ENCODE measurements around the gene POLR1B.
"Not testable (repeated sequence)": the region's sequence is repeated elsewhere in the genome, so short reads cannot be mapped to it uniquely, and the experiment has no call there.

POLR1B gene

DNA sequence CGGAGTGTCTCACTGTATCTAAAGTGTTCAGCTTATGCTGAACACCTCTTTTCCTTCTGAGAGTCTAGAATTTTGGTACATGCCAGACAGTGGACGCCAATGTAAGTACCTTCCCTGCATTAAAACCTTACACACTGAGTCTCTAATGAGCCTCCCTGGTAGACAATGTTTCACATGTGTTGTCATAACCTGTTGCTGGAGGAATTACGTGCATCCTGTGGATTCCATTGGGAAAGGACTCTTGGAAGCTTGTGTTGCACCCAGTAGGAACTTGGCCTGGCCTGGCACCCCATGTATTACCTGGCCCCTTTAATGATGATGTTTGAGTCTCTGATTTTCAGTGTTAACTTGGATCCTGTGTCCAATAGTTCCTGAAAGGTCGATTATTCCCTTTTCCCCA, 62.7 kb downstream of the POLR1B start:
- Mint-ChIP-seq H3K4me3 (no peak overlapping the region), H3K36me3 (peaks cover 3% of the 10 kb centered on the region), H3K27ac (no peak overlapping the region), H3K9me3 (ENCODE audit: low read depth) (no peaks in the 10 kb centered on the region), H3K27me3 (no peaks in the 10 kb centered on the region), H3K4me1 (ENCODE audit: low read depth) (peaks cover 2% of the 10 kb centered on the region)

DNA sequence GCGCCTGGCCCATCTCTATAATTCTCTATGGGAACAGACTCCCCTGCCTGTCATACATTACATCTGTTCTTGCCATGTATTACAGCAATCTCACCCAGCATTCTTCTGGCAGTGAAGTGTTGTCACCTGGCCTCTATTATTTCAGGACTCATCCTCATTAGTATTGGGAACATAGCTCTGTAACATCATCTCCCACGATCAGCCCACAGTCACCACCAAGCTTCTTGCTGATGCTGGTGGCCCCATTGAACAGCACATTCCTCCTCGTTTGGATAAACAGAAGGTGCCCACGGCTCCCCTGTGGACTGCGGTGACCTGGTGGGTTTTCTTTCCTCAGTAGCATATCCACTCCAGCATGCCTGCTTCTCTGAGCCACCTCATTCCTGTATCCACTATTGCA, 63.7 kb downstream of the POLR1B start:
- Mint-ChIP-seq H3K4me1 (ENCODE audit: low read depth) (no peaks in the 10 kb centered on the region), H3K4me3 (no peak overlapping the region), H3K36me3 (peaks cover 3% of the 10 kb centered on the region), H3K9me3 (ENCODE audit: low read depth) (no peaks in the 10 kb centered on the region), H3K27ac (no peak overlapping the region), H3K27me3 (no peaks in the 10 kb centered on the region)

DNA sequence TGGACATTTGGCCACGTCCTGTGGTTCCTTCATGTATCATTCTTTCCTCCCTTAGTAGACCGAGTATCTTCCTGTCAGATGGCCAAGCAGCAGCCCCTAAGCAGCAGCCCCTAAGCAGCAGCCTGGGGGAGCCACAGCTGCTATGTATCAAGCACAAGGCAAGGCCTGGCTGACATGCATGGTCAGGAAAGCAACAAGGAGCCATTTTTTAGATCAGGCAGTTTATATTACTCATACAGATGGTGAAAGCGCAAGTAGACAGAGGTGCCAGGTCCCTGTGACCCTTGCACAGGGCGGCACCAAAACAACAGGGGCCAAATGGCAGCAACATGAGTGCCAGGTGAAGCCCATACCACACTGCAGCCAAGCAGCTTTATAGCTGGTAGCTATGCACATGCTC, 64.3 kb downstream of the POLR1B start:
- Mint-ChIP-seq H3K27ac (no peak overlapping the region), H3K4me1 (ENCODE audit: low read depth) (no peaks in the 10 kb centered on the region), H3K36me3 (peaks cover 3% of the 10 kb centered on the region), H3K27me3 (no peaks in the 10 kb centered on the region), H3K9me3 (ENCODE audit: low read depth) (no peaks in the 10 kb centered on the region), H3K4me3 (no peak overlapping the region)

DNA sequence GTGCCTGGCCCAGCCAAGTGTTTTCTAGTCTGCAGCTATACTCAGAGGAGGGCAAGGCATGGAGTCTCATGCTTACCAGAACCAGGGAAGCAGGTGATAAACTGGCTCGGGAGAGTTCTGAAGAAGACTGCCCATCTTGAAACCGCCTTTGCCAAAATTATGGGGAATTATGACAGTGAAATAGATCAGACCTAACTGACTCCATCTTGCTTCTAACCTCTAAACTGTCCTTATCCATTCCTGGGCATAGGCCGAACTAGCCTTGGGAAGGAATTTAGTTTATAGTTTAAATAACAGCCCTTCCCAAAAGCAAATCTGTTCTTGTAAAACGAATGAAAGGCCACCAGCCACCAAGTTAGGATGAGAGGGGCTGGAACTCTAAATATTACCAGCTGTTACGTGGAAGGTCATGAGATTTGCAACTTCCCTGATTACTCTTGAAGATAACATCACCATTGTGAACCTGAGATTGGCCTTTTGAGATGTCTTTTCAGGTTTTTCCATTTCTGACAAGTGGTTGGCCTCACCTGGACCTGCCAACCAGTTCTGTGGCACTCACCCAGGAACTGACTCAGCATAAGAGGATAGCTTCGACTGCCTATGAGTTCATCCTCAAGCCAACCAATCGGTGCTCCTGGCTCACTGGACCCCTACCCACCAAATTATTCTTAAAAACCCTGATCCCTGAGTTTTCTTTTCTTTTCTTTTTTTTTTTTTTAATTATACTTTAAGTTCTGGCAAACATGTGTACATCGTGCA, 65.6 kb downstream of the POLR1B start:
- no peak overlapping the region for H3K27ac Mint-ChIP-seq
- no peaks in the 10 kb centered on the region for H3K4me1 Mint-ChIP-seq (ENCODE audit: low read depth)
- H3K9me3 Mint-ChIP-seq (ENCODE audit: low read depth) = no peaks in the 10 kb centered on the region
- H3K4me3 Mint-ChIP-seq = no peak overlapping the region
- H3K36me3 Mint-ChIP-seq = peaks cover 3% of the 10 kb centered on the region
- H3K27me3 Mint-ChIP-seq = no peaks in the 10 kb centered on the region

DNA sequence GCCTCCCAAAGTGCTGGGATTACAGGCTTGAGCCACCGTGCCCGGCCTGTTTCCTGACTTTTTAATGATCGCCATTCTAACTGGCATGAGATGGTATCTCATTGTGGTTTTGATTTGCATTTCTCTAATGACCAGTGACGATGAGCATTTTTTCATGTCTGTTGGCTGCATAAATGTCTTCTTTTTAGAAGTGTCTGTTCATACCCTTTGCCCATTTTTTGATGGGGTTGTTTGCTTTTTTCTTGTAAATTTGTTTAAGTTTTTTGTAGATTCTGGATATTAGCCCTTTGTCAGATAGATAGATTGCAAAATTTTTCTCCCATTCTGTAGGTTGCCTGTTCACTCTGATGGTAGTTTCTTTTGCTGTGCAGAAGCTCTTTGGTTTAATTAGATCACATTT, 67.1 kb downstream of the POLR1B start:
- H3K36me3 Mint-ChIP-seq; H3K27me3 Mint-ChIP-seq; H3K4me3 Mint-ChIP-seq; H3K27ac Mint-ChIP-seq; H3K4me1 Mint-ChIP-seq (ENCODE audit: low read depth); H3K9me3 Mint-ChIP-seq (ENCODE audit: low read depth): not testable (repeated sequence)

DNA sequence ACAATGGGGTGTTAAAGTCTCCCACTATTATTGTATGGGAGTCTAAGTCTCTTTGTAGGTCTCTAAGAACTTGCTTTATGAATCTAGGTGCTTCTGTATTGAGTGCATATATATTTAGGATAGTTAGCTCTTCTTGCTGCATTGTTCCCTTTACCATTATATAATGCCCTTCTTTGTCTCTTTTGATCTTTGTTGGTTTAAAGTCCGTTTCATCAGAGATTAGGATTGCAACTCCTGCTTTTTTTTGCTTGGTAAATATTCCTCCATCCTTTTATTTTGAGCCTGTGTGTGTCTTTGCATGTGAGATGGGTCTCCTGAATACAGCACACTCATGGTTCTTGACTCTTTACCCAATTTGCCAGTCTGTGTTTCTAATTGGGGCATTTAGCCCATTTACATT, 70.0 kb downstream of the POLR1B start:
- not testable (repeated sequence) for H3K36me3 Mint-ChIP-seq

DNA sequence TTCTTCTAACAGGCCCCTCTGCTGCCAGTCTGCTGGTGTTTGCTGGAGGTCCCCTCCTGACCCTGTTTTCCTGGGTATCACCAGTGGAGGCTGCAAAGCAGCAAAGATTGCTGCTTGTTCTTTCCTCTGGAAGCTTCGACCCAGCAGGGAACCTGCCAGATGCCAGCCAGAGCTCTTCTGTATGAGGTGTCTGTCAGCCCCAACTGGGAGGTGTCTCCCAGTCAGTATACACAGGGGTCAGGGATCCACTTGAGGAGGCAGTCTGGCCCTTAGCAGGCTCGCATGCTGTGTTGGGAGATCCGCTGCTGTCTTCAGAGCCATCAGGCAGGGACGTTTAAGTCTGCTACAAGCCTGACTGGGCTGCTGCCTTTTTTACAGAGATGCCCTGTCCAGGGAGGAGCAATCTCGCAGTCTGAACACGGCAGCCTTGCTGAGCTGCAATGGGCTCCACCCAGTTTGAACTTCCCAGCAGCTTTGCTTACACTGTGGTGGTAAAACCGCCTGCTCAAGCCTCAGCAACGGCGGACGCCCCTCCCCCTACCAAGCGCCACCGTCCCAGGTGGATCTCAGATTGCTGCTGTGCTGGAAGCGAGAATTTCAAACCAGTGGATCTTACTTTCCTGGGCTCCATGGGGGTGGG, 72.1 kb downstream of the POLR1B start:
- Mint-ChIP-seq H3K4me3 (no peak overlapping the region), H3K9me3 (ENCODE audit: low read depth) (no peaks in the 10 kb centered on the region), H3K4me1 (ENCODE audit: low read depth) (no peaks in the 10 kb centered on the region)

More for the DNA sequence above, 70.0 kb downstream of the POLR1B start:
- not testable (repeated sequence) for H3K4me1 Mint-ChIP-seq (ENCODE audit: low read depth); H3K4me3 Mint-ChIP-seq; H3K9me3 Mint-ChIP-seq (ENCODE audit: low read depth); H3K27me3 Mint-ChIP-seq; H3K27ac Mint-ChIP-seq

DNA sequence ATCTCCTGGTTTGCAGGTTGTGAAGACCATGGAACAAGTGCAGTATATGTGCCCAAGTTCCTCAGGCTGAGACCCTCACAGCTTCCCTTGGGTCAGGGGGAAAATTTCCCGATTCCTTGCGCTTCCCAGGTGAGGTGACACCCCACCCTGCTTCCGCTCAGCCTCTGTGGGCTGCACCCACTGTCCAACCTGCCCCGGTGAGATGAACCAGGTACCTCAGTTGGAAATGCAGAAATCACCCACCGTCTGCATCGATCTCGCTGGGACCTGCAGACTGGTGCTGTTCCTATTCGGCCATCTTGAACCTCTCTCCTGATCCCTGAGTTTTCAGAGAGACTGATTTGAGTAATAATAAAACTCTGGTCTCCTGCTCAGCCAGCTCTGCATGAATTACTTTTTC, 72.8 kb downstream of the POLR1B start:
- Mint-ChIP-seq H3K27ac (no peak overlapping the region), H3K27me3 (peaks cover 1% of the 10 kb centered on the region), H3K4me1 (ENCODE audit: low read depth) (no peaks in the 10 kb centered on the region), H3K9me3 (ENCODE audit: low read depth) (no peaks in the 10 kb centered on the region), H3K4me3 (no peak overlapping the region), H3K36me3 (peaks cover 4% of the 10 kb centered on the region)

More for the DNA sequence above, 72.1 kb downstream of the POLR1B start:
- no peak overlapping the region for H3K27ac Mint-ChIP-seq
- H3K27me3 Mint-ChIP-seq = peaks cover 1% of the 10 kb centered on the region
- H3K36me3 Mint-ChIP-seq = peaks cover 7% of the 10 kb centered on the region

DNA sequence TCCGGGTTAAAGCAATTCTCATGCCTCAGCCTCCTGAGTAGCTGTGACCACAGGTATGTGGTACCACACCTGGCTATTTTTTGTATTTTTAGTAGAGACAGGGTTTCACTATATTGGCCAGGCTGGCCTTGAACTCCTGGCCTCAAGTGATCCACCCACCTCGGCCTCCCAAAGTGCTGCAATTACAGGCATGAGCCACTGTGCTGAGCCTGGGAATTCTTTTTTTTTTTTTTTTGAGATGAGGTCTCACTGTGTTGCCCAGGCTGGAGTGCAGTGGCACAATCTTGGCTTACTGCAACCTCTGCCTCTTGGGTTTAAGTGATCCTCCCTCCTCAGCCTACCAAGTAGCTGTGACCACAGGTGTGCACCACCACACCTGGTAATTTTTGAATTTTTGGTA, 73.5 kb downstream of the POLR1B start:
- not testable (repeated sequence) for H3K4me3 Mint-ChIP-seq; H3K27me3 Mint-ChIP-seq; H3K36me3 Mint-ChIP-seq; H3K9me3 Mint-ChIP-seq (ENCODE audit: low read depth); H3K4me1 Mint-ChIP-seq (ENCODE audit: low read depth); H3K27ac Mint-ChIP-seq

DNA sequence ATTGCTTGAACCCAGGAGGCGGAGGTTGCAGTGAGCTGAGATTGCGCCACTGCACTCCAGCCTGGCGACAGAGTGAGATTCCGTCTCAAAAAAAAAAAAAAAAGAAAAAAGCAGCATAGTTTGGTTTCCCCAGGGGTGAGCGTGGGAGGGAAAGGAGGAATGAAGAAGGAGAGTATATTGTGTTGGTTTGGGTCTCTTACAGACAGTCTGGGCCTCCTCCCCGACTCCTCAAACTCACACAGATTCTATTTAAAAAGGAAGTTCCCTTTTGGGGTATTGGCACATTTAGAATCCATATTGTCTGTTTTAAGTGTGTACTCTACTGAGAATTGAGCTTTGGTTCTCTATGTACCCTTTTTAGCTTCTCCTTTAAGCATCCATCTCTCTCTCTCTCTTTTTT, 76.1 kb downstream of the POLR1B start:
- Mint-ChIP-seq H3K27ac (no peak overlapping the region), H3K4me1 (ENCODE audit: low read depth) (no peaks in the 10 kb centered on the region), H3K4me3 (no peak overlapping the region), H3K27me3 (peaks cover 1% of the 10 kb centered on the region), H3K9me3 (ENCODE audit: low read depth) (no peaks in the 10 kb centered on the region), H3K36me3 (peaks cover 4% of the 10 kb centered on the region)

DNA sequence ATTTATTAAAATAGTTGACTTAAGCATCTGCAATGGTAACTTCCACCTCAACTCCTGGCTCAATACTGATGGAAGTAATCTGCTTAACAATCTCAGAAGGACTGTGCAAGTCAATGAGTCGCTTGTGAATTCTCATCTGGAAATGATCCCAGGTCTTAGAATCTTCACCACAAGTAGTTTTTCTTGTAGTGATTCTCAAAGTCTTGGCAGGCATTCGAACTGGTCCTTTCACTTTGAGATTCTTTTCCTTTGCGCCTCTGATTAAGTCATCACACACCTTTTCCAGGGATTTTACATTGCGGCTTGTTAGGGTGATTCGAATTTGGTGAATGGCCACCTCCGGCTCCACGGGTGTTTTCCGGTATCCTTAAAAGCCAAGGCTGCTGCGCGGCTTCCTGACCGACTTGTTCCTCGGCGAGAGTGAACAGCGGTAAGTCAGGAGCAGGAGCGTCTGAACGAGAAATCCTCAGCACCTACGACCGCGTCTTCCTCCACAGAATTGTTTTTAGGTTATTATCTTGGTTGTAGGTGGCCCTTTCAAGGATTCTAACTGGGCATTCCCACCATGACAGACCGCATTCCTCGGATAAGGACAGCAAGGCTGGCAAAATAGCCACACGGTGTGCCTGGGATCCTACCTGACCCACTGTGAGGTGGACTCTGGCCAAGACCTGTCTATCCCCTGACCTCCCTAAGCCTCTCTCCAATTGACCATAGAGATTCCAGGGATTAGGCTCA, 79.7 kb downstream of the POLR1B start:
- Mint-ChIP-seq H3K27ac (no peak overlapping the region), H3K36me3 (no peaks in the 10 kb centered on the region), H3K27me3 (no peaks in the 10 kb centered on the region), H3K4me3 (no peak overlapping the region), H3K9me3 (ENCODE audit: low read depth) (no peaks in the 10 kb centered on the region), H3K4me1 (ENCODE audit: low read depth) (peaks cover 25% of the 10 kb centered on the region)

DNA sequence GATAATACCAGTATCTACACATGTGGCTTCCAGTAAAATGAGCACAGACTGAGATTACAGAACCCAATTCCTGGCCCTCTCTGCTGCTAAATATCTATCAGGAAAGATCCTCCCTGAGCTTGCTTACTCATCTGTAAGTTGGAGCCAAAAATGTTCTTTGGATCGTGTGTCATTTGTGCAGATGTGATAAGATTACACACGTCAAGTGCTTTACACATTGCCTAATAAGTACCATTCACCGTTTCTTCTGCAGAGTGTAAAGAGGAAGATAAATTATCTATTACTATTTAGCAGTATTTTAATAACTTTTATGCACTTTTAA, 80.2 kb downstream of the POLR1B start:
- no peaks in the 10 kb centered on the region for H3K36me3 Mint-ChIP-seq
- no peaks in the 10 kb centered on the region for H3K9me3 Mint-ChIP-seq (ENCODE audit: low read depth)
- peaks cover 30% of the 10 kb centered on the region for H3K4me1 Mint-ChIP-seq (ENCODE audit: low read depth)
- H3K27me3 Mint-ChIP-seq = no peaks in the 10 kb centered on the region
- no peak overlapping the region for H3K27ac Mint-ChIP-seq
- H3K4me3 Mint-ChIP-seq = no peak overlapping the region

DNA sequence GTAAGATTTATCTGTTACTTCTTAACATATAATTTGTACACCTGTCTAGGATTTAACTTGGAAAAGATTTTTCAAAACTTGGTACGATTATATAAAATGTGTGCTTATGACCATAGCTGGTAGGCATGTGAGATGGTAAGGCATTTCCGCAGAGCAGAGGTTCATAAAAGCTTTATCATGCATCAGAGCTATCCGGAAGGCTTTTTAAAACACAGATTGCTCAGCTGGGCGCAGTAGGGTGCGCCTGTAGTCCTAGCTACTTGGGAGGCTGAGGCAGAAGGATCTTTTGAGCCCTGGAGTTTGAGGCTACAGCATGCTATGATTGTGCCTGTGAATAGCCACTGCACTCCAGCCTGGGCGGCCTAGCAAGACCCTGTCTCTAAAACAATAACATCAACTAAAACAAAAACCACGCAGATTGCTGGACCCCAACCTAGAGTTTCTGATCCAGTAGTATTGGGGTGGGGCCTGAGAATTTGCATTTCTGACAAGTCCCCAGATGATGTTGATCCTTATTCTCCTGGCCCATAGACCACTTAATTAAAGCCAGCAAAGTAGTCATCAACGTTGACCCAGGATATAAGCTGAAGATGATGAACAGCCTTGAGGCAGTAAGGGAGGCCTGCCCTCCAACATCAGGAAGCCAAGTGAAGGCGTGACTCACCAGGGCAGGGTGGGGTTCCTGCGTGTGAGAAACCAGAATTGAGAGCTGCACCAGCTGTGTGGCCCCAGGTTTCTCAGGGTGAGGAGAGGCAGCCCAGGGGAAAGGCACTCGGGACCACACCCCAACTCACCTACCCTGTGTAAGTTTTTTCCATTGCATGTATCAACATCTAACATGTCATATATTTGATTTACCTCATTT, 81.9 kb downstream of the POLR1B start:
- Mint-ChIP-seq H3K4me3 (peak overlapping the region; percentile 42), H3K27me3 (no peaks in the 10 kb centered on the region), H3K27ac (no peak overlapping the region), H3K9me3 (ENCODE audit: low read depth) (no peaks in the 10 kb centered on the region), H3K4me1 (ENCODE audit: low read depth) (peaks cover 42% of the 10 kb centered on the region), H3K36me3 (no peaks in the 10 kb centered on the region)

DNA sequence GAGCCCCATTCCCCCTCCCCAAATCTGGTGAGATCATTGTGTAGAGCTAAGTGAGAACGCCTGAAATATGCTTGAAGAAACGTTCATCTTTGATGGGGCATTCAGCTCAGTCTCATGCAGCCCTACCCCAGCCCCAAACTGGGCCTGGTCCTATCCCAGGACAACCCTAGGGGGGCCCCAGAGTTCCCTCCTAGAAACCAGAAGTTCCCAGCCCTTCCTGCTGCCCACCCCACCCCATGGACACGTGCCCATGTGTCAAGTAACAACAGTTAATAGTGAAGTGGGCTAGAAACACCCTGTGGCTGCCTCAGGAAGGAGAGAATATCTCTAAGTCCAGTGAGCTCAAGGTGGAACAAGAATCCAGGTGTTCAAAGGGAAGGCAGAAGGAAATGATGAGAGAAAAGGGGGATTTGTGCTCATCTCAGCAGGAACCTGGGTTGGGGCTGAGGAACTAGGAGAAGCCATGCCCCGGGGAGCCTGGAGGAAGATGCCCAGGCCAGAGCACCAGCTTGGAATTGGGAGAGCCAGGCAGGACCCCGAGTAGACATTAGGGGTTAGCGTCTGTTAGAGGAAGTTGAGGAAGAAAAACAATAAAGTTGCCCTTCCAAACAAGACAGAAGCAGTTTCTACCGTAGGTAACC, 83.3 kb downstream of the POLR1B start:
- Mint-ChIP-seq H3K36me3 (no peaks in the 10 kb centered on the region), H3K4me1 (ENCODE audit: low read depth) (peaks cover 55% of the 10 kb centered on the region), H3K27ac (no peak overlapping the region), H3K4me3 (peak overlapping the region; percentile 13), H3K27me3 (no peaks in the 10 kb centered on the region), H3K9me3 (ENCODE audit: low read depth) (no peaks in the 10 kb centered on the region)
